K562 (cell line): Measurements from ENCODE around the gene CARD10.

Experiments
- PHF8 ChIP-seq: fragments of 200-600 bp; sonication (generic); IDR thresholded peaks from 2 replicates; pipeline ENCODE4 v1.6.1; 2012; ENCODE audit warnings: mixed run types, mild to moderate bottlenecking, inconsistent platforms, low read length, moderate library complexity, borderline replicate concordance
- RBBP5 ChIP-seq: fragments of 200-600 bp; sonication (generic); IDR thresholded peaks from 2 replicates; pipeline ENCODE4 v1.6.1; 2012; ENCODE audit warnings: borderline replicate concordance, mild to moderate bottlenecking, low read length, control low read depth, inconsistent platforms; ENCODE audit not compliant: insufficient read depth, poor library complexity, severe bottlenecking

DNA sequence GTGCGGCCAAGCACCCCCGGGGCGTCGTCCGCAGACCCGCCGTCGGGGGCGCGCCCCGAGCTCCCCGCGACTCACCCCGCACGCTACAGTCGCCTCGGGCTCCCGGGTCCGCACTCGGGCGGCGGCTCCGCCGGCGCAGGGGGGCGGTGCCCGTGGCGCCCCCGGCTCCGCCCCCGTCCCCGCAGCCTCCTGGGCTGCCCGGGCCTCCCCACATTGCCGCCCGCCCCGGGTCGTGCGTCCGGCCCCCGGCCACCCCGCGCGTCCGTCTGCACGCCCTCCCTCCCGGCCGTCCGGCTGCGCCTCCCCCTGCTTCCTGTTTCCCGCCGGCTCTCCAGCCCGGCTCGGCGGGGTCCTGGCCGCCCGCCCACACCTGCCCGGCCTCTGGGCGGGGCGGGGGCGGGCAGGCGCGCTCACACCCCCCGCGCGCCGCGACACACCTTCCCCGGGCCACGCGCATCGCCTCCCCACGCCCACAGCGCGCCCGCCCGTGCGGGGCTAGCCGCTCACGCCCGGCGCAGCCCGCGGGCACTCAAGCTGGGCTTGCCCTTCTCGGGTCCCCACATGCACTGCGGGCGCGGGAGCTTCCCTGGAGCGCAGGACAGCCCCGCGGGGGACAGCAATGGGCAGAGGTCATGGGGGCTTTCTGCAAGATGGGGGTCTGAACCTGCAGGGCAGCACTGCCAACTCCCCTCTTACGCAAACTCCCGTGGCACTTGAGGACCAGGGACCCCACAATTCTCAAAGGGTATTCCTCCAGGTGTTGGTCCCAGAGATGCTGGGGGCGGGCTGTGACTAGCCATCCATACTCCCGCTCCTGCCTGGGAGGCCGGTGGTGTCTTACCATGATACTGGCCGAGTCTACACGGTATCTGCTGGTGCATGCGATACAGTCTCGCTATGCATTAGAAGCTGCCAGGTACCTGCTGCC lies at the start of gene CARD10:
- TF ChIP-seq PHF8 = no peak; the same call in 1 of the 2 replicates
- no peak for TF ChIP-seq RBBP5
